ENCODE measurements around the gene MPIG6B. TPM values are rescaled to one million over a fixed set of nuclear protein-coding genes. Genes with fewer than 3 reads are reported as not detected.

MPIG6B gene
- total and polyA plus RNA-seq, 11 donors, result 0.17 to 1.00 (median 0.34) TPM; not detected in 2

- H3K27ac ChIP-seq, result no peak overlapping the region
- no peaks in the 10 kb centered on the region for H3K9me3 ChIP-seq
- intact Hi-C loops (cut with DNase I), result no loop called here
- H3K27me3 ChIP-seq, result no peaks in the 10 kb centered on the region
- peak in 2 of 4 donors; percentile 36 to 51 for ATAC-seq
- no peak overlapping the region for H3K4me3 ChIP-seq
- H3K36me3 ChIP-seq, result no peaks in the 10 kb centered on the region
- TF ChIP-seq POLR2A (IDR thresholded peaks at IDR 0.05), result no peak
- TF ChIP-seq, protein P1, sequence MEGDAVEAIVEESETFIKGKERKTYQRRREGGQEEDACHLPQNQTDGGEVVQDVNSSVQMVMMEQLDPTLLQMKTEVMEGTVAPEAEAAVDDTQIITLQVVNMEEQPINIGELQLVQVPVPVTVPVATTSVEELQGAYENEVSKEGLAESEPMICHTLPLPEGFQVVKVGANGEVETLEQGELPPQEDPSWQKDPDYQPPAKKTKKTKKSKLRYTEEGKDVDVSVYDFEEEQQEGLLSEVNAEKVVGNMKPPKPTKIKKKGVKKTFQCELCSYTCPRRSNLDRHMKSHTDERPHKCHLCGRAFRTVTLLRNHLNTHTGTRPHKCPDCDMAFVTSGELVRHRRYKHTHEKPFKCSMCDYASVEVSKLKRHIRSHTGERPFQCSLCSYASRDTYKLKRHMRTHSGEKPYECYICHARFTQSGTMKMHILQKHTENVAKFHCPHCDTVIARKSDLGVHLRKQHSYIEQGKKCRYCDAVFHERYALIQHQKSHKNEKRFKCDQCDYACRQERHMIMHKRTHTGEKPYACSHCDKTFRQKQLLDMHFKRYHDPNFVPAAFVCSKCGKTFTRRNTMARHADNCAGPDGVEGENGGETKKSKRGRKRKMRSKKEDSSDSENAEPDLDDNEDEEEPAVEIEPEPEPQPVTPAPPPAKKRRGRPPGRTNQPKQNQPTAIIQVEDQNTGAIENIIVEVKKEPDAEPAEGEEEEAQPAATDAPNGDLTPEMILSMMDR (IDR thresholded peaks at IDR 0.05), result no peak
- peaks cover 0 to 11% (median 0%) of the 10 kb centered on the region in 12 donors for H3K4me1 ChIP-seq
- 48 to 56% (median 54%) methylated on average over 8 of the region's 8 CpGs for WGBS, 4 donors
- DNase-seq, result no peak
Observed at GRCh38 chr6:31711233-31711632, 11.9 kb upstream of the MPIG6B start.

GRCh38 chr6:31712296-31712695 is 10.9 kb upstream of the MPIG6B start:
- Histone ChIP-seq H3K4me3 (no peak overlapping the region), H3K27me3 (no peaks in the 10 kb centered on the region), H3K36me3 (no peaks in the 10 kb centered on the region), H3K27ac (no peak overlapping the region), H3K9me3 (no peaks in the 10 kb centered on the region), H3K4me1 (peaks cover 0 to 11% (median 0%) of the 10 kb centered on the region in 12 donors)
- peak in 1 of 5 donors; percentile 52 for DNase-seq
- WGBS, 4 donors, result 75 to 85% (median 81%) methylated on average over 8 of the region's 8 CpGs
- no peak for TF ChIP-seq POLR2A (IDR thresholded peaks at IDR 0.05)
- TF ChIP-seq, protein P1 (IDR thresholded peaks at IDR 0.05), result peak in 8 of 12 donors; percentile 13 to 38 (median 16)
- ATAC-seq, result peak; percentile 61 to 78 (median 76)
- intact Hi-C loops (cut with DNase I), result no loop called here

DNA sequence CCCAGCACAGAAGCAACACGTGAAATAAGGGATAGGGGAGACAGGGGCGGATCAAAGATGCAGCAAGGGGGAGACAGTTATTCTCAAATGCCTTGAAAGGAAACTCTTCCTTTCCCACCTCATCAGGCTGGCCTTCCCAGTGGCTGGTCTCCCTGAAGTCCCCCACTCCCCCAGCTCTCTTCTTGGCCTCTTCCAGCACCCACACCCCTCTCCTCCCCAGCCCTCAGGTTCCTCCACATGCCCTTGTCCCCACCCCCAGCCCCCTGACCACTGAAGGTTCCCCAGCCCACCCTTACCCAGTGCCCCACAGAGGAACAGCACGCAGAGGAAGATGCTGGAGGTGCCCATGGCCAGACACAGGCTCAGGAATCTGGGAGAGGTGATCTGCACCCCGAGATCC is 9.7 kb upstream of the MPIG6B start:
- H3K36me3 ChIP-seq, result no peaks in the 10 kb centered on the region

DNA sequence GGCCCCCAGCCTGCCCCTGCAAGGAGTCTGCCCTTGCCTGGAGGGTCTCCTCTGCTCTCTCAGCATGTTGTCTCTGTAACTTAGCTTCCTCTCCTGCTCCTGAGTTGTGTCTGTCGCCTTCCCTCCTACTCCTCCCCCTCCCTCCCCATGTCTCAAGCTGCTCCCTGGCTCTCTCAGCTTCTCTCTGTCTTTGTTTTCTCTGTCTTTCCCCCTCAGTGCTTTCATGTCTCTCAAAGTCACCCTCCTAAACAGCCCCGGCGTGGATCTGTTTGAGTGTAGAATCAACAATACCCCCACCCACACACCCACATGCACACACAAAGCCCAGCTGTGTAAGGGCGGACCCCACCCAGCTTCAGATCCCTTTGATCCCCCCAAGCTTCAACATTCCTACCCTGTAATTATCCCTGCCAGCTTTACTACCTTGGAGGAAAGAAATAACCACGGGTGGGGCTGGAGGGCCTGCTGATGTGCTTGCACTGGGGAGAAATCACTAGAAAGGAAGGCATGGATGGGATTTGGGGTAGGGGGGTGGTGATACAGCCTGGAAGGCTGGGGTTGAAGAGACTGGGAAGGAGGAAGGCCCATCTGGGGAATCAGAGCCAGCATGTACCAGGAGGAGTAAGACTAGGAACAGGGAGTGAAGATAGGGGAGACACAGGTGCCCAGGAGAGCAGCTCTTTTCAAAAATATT is 9.0 kb upstream of the MPIG6B start:
- H3K4me3 ChIP-seq, result no peak overlapping the region
- intact Hi-C loops (cut with DNase I), result no loop called here
- H3K9me3 ChIP-seq, result no peaks in the 10 kb centered on the region
- DNase-seq (peak in 1 of 5 donors; percentile 2), ATAC-seq (no peak)
- WGBS, 4 donors, result 47 to 53% (median 49%) methylated on average over 5 of the region's 5 CpGs
- no peaks in the 10 kb centered on the region for H3K27me3 ChIP-seq
- H3K36me3 ChIP-seq, result no peaks in the 10 kb centered on the region
- TF ChIP-seq POLR2A (IDR thresholded peaks at IDR 0.05), result no peak
- peaks cover 0 to 11% (median 0%) of the 10 kb centered on the region in 12 donors for H3K4me1 ChIP-seq
- H3K27ac ChIP-seq, result no peak overlapping the region

More for the DNA sequence above, 9.7 kb upstream of the MPIG6B start:
- peak in 1 of 5 donors; percentile 1 for DNase-seq
- intact Hi-C loops (cut with DNase I), result no loop called here
- no peaks in the 10 kb centered on the region for H3K9me3 ChIP-seq
- no peaks in the 10 kb centered on the region for H3K27me3 ChIP-seq
- ATAC-seq, result no peak
- no peak overlapping the region for H3K27ac ChIP-seq
- H3K4me1 ChIP-seq, result peaks cover 0 to 11% (median 0%) of the 10 kb centered on the region in 12 donors
- 63 to 72% (median 67%) methylated on average over 3 to 4 of the region's 4 CpGs for WGBS, 4 donors
- TF ChIP-seq POLR2A (IDR thresholded peaks at IDR 0.05), result no peak
- TF ChIP-seq, protein P1 (IDR thresholded peaks at IDR 0.05), result no peak
- H3K4me3 ChIP-seq, result no peak overlapping the region

Measured in heart left ventricle (tissue), 16 donors.